Neural crest cell (in vitro differentiated cells): Measurements from ENCODE around the gene MAP4K4. TPM values are rescaled to one million over a fixed set of nuclear protein-coding genes. Genes with fewer than 3 reads are reported as not detected.
"Not testable (repeated sequence)": the region's sequence is repeated elsewhere in the genome, so short reads cannot be mapped to it uniquely, and the experiment has no call there.

Source experiments
- DNase-seq: peaks from one replicate; pipeline ENCODE4 v3.0.0; 2021; ENCODE audit warnings: low read depth, mixed read lengths, low spot score
- H3K27ac Mint-ChIP-seq: one replicate; pipeline ENCODE4 v1.8.0; 2021; ENCODE audit warnings: mild to moderate bottlenecking, mixed read lengths; ENCODE audit not compliant: unreplicated experiment
- H3K27me3 Mint-ChIP-seq: 2 replicates; pipeline ENCODE4 v1.8.0; 2021; ENCODE audit warnings: low read depth, mild to moderate bottlenecking, mixed read lengths
- H3K36me3 Mint-ChIP-seq: 2 replicates; pipeline ENCODE4 v1.8.0; 2021; ENCODE audit warnings: low read depth, mild to moderate bottlenecking, mixed read lengths
- H3K4me1 Mint-ChIP-seq: 2 replicates; pipeline ENCODE4 v1.8.0; 2021; ENCODE audit warnings: mixed read lengths
- H3K4me3 Mint-ChIP-seq: one replicate; pipeline ENCODE4 v1.8.0; 2021; ENCODE audit warnings: mild to moderate bottlenecking, mixed read lengths
- H3K9me3 Mint-ChIP-seq: 2 replicates; pipeline ENCODE4 v1.8.0; 2021; ENCODE audit warnings: mixed read lengths
- total RNA-seq: library from RNA; stranded (reverse); gene quantifications from 2 replicates; pipeline ENCODE4 v1.2.1, GENCODE V29; 2021
- TF ChIP-seq, protein P1 (sequence below): fragments of 200-600 bp; sonication (generic); conservative IDR thresholded peaks from 2 replicates; pipeline ENCODE4 v1.5.0; 2021; ENCODE audit warnings: antibody characterized with exemption, mild to moderate bottlenecking

Gene MAP4K4
- total RNA-seq, 1 donor from 2014 or later: 209 TPM

- H3K27me3 Mint-ChIP-seq: no peaks in the 10 kb centered on the region
- H3K27ac Mint-ChIP-seq: no peak overlapping the region
- peaks cover 11% of the 10 kb centered on the region for H3K9me3 Mint-ChIP-seq
- DNase-seq: no peak
- peaks cover 9% of the 10 kb centered on the region for H3K36me3 Mint-ChIP-seq
- H3K4me3 Mint-ChIP-seq: no peak overlapping the region
- TF ChIP-seq, protein P1, sequence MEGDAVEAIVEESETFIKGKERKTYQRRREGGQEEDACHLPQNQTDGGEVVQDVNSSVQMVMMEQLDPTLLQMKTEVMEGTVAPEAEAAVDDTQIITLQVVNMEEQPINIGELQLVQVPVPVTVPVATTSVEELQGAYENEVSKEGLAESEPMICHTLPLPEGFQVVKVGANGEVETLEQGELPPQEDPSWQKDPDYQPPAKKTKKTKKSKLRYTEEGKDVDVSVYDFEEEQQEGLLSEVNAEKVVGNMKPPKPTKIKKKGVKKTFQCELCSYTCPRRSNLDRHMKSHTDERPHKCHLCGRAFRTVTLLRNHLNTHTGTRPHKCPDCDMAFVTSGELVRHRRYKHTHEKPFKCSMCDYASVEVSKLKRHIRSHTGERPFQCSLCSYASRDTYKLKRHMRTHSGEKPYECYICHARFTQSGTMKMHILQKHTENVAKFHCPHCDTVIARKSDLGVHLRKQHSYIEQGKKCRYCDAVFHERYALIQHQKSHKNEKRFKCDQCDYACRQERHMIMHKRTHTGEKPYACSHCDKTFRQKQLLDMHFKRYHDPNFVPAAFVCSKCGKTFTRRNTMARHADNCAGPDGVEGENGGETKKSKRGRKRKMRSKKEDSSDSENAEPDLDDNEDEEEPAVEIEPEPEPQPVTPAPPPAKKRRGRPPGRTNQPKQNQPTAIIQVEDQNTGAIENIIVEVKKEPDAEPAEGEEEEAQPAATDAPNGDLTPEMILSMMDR: no peak
- H3K4me1 Mint-ChIP-seq: no peaks in the 10 kb centered on the region
Measured at GRCh38 chr2:101912545-101912944, 215.0 kb downstream of the MAP4K4 start.

DNA sequence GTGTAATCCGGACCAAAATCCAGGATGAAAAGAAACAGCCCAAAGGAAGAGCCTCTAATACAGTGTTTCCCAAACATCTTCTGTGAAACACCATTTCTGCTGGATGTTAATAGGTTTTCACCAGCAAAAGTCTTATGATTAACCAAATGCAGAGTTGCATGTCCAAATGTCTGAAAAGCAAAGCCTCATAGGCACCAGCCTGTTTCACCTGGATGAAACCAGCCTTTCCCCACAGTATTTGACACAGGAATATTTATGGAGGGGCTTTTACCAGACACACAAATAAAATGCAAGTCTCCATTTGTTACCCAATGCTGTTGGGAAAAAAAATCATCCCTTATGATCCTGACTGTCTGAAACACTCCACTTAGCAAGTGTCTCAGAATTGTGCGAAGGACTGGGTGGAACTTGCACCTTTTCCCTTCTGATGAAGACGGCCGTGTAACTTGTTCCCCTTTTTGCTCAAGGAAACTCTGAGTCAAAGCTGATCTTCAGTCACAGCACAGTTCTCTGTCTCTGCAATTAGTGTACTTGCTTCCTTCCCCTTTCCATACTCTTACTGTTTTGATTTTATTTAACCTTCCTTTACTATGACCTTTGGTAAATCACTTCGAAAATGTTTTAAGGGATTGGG, 223.9 kb downstream of the MAP4K4 start:
- no peaks in the 10 kb centered on the region for H3K27me3 Mint-ChIP-seq

GRCh38 chr2:101921953-101922325, 224.4 kb downstream of the MAP4K4 start:
- no peak overlapping the region for H3K27ac Mint-ChIP-seq
- no peaks in the 10 kb centered on the region for H3K4me1 Mint-ChIP-seq
- H3K27me3 Mint-ChIP-seq: no peaks in the 10 kb centered on the region
- H3K36me3 Mint-ChIP-seq: peaks cover 14% of the 10 kb centered on the region
- peaks cover 16% of the 10 kb centered on the region for H3K9me3 Mint-ChIP-seq
- TF ChIP-seq, protein P1: no peak
- no peak for DNase-seq
- H3K4me3 Mint-ChIP-seq: no peak overlapping the region

More for the DNA sequence above, 223.9 kb downstream of the MAP4K4 start:
- TF ChIP-seq, protein P1: no peak
- Mint-ChIP-seq H3K27ac (no peak overlapping the region), H3K36me3 (peaks cover 9% of the 10 kb centered on the region), H3K9me3 (peaks cover 12% of the 10 kb centered on the region), H3K4me3 (no peak overlapping the region), H3K4me1 (no peaks in the 10 kb centered on the region)
- DNase-seq: no peak

GRCh38 chr2:101924311-101924710, 226.8 kb downstream of the MAP4K4 start:
- Mint-ChIP-seq H3K9me3 (peaks cover 19% of the 10 kb centered on the region), H3K36me3 (peaks cover 15% of the 10 kb centered on the region)
- H3K4me3 Mint-ChIP-seq, H3K4me1 Mint-ChIP-seq, DNase-seq, H3K27me3 Mint-ChIP-seq, H3K27ac Mint-ChIP-seq: not testable (repeated sequence)

DNA sequence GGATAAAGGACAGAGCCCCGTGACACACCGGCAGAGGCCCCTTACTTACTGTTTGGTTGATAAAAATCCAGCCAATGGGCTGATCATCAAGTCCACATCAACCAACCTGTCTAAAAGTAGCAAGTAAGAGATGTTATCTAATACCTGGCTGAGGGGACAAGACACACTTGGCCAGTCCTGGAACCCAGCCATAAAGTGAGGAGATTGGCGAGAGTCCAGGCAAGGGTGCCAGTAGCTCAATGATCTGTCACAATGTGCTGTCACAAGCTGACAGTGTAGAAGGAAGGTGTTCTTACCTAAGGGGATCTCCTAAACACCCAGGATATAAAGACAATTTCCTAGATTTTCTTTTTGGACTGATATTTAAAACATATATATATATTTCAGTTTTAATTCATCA, 232.5 kb downstream of the MAP4K4 start:
- TF ChIP-seq, protein P1: no peak
- Mint-ChIP-seq H3K9me3 (peaks cover 12% of the 10 kb centered on the region), H3K4me3 (no peak overlapping the region), H3K36me3 (peaks cover 11% of the 10 kb centered on the region), H3K27me3 (no peaks in the 10 kb centered on the region), H3K27ac (no peak overlapping the region), H3K4me1 (no peaks in the 10 kb centered on the region)
- DNase-seq: no peak

DNA sequence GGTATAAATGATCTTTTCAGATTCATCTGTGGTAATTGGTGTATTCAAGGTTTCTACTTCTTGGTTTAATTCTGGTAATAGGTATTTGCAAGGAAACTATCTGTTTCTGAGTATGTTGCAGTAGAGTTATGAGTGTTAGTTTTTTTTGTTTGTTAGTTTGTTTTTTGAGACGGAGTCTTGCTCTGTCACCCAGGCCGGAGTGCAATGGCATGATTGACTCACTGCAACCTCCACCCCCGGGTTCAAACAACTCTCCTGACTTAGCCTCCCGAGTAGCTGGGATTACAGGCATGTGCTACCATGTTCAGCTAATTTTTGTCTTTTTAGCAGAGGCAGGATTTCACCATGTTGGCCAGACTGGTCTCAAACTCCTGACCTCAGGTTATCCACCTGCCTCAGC, 233.3 kb downstream of the MAP4K4 start:
- Mint-ChIP-seq H3K4me3 (no peak overlapping the region), H3K27me3 (no peaks in the 10 kb centered on the region), H3K36me3 (peaks cover 8% of the 10 kb centered on the region), H3K4me1 (no peaks in the 10 kb centered on the region), H3K9me3 (peaks cover 10% of the 10 kb centered on the region), H3K27ac (no peak overlapping the region)
- no peak for DNase-seq
- TF ChIP-seq, protein P1: no peak
